Vagina (tissue), 2 donors: ENCODE measurements around the gene CDK5RAP3.

Experiments
- POLR2A ChIP-seq, 2 donors: fragments of 450-650 bp; IDR thresholded peaks; one replicate each; pipeline ENCODE4 v1.6.1; 2017; ENCODE audit warnings: antibody characterized with exemption in 2 of 2, mild to moderate bottlenecking in 2 of 2, moderate library complexity in 2 of 2
- TF ChIP-seq, protein P1 (sequence below), 3 experiments: fragments of 450-650 bp in 2 of 3; fragments of 200-600 bp in 1 of 3; sonication (generic) in 1 of 3; IDR thresholded peaks; one replicate each; pipeline ENCODE4 v1.5.1; 2017 to 2019; ENCODE audit warnings: antibody characterized with exemption in 3 of 3, mild to moderate bottlenecking in 2 of 3, moderate library complexity in 2 of 3

DNA sequence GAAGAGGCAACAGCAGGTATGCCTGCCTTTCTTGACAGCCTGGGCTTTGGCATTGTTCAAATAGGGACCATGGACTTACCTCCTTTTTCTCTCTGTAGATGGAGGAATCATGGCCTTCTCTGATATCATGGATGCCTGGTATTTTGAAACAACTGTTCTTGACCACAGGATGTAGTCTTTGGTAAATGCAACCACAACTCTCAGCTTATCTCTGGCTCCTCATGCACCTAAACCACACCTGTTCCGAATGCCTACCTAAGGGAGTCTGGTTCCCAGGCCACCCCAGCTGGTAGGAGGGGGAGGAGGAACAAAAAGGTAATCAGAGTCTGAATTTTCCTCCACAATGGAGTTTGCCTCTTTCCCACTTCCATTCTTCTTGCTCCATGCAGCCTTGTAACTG, 18.8 kb downstream of the CDK5RAP3 start:
- TF ChIP-seq, protein P1, sequence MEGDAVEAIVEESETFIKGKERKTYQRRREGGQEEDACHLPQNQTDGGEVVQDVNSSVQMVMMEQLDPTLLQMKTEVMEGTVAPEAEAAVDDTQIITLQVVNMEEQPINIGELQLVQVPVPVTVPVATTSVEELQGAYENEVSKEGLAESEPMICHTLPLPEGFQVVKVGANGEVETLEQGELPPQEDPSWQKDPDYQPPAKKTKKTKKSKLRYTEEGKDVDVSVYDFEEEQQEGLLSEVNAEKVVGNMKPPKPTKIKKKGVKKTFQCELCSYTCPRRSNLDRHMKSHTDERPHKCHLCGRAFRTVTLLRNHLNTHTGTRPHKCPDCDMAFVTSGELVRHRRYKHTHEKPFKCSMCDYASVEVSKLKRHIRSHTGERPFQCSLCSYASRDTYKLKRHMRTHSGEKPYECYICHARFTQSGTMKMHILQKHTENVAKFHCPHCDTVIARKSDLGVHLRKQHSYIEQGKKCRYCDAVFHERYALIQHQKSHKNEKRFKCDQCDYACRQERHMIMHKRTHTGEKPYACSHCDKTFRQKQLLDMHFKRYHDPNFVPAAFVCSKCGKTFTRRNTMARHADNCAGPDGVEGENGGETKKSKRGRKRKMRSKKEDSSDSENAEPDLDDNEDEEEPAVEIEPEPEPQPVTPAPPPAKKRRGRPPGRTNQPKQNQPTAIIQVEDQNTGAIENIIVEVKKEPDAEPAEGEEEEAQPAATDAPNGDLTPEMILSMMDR (IDR thresholded peaks at IDR 0.05), result no peak
- TF ChIP-seq POLR2A (IDR thresholded peaks at IDR 0.05), result no peak
